NCI-H82 (cell line): Measurements from ENCODE around the gene BAZ1B.
"Not testable (repeated sequence)": the region's sequence is repeated elsewhere in the genome, so short reads cannot be mapped to it uniquely, and the experiment has no call there.

ENCODE experiments used
- DNase-seq: peaks from one replicate; lab custom pipeline; 2025; lab: John Stamatoyannopoulos, UW

BAZ1B gene

DNA sequence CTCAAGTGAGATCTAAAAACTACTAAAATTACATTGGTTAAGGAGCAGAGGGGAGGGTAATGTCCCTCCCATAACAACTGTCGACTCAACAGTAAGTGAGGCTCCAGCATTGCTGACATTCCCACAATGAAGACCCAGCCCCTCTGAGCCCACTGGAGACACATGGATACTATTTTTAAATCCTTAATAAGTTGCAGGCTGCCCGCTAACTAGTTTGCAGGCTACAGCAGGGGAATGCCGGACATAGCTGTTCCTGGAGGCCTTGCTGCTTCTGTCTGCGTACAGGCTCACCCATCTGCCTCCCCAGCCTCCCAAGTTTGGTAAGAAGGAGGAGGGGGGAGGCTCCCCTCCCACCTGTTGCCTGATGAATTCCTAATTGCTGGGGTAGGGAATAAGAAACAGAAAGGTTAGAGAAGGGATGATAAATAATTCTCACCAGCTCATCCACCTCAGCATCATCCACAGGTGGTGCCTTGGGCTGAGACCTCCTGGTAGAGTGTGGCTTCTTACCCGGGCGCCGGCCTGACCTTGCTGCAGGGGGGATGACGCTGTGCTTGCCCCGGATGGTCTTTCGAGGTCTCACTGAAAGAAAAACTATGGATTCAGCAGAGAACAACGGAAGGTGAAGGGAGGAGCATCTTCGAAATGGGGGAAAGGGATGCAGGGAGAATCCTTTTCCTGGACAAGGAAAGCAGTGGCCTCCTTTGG lies 78.4 kb downstream of the BAZ1B start:
- no peak for DNase-seq

DNA sequence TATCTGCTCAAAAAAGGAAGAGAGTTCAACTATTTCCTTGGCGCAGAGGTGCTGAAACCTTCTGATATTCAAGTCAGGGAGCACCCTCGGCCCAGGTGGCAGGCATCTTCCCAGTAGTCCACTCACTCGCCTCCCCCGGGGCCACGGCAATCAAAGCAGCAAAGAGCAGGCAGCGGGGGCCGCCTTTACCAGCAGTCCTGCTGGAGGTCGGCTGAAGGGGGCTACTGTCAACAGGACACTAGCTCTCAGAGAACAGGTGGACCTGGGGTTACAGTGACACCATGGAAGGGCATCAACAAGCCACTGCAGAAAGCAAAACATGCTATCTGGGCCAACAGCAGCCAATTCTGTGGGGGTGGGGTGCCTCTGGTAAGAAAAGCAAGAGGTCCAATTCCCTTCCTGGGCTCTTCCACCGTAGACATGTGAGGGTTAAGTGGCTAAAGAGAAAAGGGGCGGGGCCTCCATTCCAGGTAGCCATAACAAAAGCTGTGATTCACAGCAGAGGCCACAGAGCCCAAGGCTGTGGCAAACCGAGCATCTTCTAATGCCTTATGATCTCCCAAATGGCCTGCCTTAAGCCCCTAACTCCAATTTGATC lies 79.1 kb downstream of the BAZ1B start:
- DNase-seq: no peak

DNA sequence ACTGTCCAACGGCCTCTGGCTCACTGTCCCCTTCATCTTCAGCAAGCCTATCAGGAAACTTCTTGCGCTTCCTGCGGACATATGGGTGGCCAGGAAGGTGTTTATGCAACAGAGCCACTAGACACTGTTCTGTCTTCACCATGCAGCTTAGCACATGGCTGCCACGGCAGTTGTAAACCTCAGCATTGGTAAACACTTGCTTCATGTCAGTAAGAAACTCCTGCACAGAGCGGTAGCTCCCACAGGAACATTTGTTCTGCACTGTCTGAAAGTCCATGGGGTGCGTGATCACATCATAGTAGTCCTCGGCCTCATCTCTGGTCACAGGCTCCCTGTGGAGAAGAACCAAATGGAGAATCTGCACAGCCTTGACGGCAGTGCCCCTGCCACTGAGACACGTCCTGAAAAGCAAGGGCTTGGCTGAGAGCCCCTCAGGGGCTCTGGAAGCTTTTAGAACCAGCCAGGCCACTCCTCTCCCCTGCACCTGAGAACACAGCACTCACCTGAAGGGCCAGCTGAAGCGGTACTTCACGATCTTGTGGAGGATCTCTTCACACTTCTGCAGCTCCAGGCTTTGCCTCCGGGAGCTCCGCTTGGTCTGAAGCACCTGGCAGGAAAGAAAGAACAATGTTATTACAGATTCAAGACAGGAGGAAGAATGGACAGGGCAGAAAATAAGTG lies 79.7 kb downstream of the BAZ1B start:
- DNase-seq: no peak

DNA sequence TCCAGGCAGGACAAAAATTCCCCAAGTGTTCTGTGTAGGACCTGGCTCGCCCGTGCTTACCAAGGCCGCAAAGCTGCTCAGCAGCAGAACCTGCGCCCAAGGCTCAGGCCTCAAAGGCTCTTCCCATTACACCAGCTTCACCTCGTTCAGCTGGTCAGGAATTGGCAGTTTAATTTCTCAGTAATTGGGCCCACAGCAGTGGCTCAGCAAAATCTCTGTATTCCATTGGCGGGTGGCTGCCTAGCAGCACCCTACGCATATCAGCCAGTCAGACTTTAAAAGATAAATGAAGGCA lies 82.7 kb downstream of the BAZ1B start:
- DNase-seq: peak; percentile 39

DNA sequence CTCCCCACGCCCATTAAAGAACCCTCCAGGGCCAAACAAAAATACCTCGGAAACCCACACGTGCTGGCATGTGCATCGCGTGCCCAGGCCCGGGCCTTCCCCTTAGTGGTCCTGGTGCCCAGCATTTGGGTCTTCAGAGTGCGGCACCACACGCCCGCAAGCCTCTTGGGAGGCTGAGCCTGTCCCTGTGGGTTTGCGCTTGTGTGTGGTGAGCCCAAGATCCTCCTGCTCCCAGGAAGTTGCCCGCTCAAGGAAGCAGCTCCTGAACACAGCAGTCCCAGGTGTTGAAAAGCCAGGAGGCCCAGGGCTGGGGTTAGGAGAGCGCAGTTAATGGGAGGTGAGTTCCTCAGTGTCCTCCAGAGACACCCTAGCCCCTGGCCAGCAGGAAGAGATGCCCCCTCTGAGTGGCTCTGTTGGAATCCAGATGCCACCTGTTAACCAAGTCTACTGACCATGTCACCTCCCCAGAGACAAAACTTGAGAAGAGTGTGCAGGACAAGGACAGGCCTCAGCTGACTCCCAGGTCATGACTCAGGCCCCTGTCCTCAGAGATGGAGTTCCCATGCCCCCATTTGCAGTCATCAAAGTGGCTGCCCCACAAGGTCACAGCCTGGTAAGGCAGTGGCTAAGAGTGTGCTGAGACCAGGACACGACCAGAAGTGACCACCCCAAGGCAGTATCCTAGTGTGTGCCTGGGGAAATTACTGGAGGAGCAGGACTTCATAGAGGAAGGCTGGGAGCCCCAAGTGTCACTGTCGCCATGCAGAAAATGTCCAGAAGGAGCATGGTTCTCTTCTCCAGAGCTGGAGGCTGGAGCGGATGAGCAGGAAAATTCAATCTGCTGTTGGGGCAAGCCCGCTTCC lies 83.3 kb downstream of the BAZ1B start:
- DNase-seq: peak; percentile 39

DNA sequence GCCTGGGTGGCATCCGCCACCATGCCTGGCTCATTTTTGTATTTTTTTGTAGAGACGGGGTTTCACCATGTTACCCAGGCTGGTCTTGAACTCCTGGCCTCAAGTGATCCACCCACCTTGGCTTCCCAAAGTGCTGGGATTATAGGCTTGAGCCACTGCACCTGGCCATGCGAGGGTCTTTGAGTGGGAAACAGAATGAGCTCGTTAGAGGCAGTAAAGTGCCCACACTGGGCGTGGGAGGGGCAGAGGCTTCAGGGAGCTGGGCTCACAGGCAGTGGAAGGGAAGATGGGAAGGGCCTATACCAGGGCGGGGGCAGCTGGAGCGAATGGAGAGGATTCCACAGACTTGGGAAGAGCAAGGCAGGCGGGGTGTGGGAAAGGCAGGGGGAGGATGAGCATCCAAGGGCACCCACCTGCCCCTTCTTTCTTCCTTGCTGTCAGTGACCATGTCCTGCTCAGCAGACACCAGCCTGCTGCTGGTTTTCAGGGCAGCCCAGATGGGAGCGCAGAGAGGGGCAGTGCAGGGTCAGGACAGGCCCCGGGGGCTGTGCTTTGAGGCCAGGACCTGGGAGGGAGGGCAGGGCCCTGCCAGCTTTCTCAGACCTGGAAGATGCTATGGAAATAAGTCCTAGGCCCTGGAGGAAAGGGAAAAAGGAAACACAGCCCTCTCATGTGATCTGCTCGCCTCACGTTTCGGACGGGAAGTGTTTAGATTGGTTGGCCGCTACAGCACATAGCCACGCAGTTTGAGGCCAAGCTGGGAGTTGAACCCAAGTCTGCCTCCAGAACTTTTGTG lies 84.3 kb downstream of the BAZ1B start:
- DNase-seq: peak; percentile 59

DNA sequence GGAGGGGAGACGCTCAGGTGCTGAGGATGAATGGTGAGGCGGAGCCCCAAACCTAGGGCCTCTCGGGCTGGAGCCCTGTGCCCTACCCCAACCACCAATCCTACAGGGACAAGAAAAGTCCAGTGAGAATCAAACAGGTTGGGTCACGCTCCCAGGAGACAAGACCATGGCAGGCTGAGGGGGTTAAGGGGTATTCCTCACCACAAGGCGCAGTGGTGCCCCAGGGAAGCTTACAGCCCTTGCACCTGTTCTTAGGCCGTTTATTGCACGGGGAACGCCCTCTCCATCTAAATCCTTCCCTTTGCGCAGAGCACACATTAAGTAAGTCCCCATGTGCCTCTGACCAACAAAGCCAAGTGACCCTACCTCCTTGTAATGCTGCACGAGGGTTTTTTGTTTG lies 85.0 kb downstream of the BAZ1B start:
- peak; percentile 37 for DNase-seq

DNA sequence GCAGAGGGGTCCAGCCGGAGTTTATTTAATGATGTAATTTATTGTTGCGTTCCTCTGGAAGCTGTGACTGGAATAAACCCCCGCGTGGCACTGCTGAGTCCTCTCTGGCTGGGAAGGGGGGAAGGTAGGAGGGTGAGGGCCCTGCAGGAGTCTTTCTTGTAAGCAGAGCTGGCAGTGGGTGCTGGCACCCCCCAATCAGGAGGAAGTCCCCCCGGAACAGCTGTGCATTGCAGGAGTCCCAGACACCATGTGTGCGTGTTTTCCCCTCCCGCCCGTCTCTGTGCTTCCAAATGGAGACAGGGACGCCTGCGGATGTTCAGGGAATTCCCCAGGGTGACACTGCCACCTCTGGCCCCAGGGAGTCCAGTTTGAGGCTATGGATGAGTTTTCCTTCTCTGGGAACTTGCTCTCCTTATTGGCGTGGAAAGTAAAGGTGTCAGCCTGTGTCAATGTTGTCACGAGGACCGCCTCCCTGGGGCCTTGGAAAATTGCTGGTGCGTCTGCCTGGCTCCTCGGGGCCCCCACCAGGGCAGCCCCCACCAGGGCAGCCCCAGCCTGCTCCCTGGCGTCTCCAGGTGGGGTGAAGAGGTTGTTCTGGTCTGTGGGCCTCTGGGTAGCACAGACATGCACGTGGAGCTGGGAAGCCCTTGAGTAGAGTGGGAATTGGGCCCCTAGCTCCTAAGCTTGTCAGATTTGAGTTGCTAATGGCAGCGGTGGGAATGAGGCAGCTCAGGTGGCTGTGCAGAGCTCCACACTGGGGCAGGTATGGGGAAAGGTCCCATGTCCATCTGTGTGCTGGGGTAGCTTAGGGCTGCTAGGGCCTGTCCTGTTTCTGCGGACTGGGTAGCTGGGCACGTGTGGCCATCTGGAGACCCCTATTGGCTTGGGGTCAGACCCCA lies 85.8 kb downstream of the BAZ1B start:
- DNase-seq: peak; percentile 56

DNA sequence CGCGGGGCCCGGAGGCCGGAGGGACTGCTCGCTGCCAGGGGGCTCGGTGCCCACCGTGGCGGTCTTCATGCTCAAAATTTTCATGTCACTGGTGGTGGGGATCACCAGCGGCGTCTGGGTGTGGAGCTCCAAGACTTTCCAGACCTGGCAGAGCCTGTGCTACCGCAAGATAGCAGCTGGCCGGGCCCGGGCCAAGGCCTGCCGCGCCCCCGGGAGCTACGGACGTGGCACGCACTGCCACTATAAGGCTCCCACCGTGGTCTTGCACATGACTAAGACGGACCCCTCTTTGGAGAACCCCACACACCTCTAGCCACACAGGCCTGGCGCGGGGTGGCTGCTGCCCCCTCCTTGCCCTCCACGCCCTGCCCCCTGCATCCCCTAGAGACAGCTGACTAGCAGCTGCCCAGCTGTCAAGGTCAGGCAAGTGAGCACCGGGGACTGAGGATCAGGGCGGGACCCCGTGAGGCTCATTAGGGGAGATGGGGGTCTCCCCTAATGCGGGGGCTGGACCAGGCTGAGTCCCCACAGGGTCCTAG lies 86.6 kb downstream of the BAZ1B start:
- DNase-seq: no peak

DNA sequence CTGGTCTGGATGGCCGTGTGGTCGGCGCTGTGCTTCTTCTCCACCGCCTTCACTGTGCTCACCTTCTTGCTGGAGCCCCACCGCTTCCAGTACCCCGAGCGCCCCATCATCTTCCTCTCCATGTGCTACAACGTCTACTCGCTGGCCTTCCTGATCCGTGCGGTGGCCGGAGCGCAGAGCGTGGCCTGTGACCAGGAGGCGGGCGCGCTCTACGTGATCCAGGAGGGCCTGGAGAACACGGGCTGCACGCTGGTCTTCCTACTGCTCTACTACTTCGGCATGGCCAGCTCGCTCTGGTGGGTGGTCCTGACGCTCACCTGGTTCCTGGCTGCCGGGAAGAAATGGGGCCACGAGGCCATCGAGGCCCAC lies 87.4 kb downstream of the BAZ1B start:
- no peak for DNase-seq

DNA sequence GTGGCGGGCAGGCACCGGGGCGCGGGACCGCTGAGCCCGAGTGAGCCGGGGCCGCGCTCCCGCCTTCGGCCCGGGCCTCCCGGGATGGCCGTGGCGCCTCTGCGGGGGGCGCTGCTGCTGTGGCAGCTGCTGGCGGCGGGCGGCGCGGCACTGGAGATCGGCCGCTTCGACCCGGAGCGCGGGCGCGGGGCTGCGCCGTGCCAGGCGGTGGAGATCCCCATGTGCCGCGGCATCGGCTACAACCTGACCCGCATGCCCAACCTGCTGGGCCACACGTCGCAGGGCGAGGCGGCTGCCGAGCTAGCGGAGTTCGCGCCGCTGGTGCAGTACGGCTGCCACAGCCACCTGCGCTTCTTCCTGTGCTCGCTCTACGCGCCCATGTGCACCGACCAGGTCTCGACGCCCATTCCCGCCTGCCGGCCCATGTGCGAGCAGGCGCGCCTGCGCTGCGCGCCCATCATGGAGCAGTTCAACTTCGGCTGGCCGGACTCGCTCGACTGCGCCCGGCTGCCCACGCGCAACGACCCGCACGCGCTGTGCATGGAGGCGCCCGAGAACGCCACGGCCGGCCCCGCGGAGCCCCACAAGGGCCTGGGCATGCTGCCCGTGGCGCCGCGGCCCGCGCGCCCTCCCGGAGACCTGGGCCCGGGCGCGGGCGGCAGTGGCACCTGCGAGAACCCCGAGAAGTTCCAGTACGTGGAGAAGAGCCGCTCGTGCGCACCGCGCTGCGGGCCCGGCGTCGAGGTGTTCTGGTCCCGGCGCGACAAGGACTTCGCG lies 88.0 kb downstream of the BAZ1B start:
- DNase-seq: peak; percentile 63

DNA sequence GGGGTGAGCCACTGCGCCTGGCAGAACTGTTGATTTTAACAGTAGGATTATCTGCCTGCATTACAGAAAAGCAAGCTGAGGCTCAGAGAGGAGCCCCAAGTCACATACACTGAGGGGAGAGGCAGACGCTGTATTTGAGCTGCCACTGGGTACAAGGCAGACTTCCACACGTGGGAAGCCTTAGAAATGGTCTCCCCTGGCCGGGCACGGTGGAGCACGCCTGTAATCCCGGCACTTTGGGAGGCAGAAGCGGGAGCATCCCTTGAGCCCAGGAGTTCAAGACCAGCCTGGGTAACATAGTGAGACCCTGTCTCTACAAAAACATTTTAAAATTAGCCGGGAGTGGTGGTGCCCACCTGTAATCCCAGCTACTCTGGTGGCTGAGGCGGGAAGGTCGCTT lies 89.4 kb downstream of the BAZ1B start:
- no peak for DNase-seq

DNA sequence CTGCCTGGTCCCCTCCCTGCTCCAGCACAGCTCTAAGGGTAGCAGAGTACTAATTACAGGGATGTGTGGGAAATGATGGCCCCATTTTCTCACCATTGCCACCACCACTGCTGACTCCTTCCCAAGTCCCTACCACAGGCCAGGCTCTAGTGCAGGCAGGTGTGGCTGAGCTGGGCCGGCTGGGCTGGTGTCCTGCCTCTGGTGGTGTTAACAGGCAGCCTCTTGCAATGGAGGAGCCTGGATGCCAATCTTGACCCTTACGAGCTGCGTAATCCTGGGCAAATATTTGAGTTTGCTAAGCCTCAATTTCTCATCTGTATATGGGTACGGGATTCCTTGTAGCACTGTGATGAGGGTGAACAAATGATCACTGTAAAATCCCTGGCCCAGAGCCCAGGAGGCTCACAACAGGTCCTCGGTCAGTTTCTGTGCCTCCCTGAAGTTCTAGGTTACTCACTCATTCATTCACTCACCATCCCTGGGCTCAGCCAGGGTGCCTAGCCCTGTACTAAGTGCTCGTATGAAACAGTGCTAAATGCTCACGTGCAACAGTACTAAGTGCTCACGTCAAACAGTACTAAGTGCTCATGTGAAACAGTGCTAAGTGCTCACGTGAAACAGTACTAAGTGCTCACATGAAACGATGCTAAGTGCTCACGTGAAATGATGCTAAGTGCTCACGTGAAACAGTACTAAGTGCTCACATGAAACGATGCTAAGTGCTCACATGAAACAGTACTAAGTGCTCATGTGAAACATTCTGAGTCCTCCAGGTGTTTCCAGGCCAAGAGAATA lies 90.9 kb downstream of the BAZ1B start:
- no peak for DNase-seq

DNA sequence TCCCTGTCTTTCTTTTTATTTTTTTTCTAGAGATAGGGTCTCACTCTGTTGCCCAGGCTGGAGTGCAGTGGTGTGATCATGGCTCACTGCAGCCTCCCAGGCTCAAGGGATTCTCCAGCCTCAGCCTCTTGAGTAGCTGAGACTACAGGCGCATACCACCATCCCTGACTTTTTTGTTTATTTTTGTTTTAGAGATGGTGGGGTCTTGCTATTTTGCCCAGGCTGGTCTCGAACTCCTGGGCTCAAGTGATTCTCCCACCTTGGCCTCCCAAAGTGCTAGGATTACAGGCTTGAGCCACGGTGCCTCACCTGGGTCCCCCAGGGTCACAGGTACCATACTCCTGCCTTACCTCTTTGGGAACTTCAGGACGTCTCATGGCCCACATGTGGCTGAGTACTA lies 91.6 kb downstream of the BAZ1B start:
- DNase-seq: not testable (repeated sequence)

DNA sequence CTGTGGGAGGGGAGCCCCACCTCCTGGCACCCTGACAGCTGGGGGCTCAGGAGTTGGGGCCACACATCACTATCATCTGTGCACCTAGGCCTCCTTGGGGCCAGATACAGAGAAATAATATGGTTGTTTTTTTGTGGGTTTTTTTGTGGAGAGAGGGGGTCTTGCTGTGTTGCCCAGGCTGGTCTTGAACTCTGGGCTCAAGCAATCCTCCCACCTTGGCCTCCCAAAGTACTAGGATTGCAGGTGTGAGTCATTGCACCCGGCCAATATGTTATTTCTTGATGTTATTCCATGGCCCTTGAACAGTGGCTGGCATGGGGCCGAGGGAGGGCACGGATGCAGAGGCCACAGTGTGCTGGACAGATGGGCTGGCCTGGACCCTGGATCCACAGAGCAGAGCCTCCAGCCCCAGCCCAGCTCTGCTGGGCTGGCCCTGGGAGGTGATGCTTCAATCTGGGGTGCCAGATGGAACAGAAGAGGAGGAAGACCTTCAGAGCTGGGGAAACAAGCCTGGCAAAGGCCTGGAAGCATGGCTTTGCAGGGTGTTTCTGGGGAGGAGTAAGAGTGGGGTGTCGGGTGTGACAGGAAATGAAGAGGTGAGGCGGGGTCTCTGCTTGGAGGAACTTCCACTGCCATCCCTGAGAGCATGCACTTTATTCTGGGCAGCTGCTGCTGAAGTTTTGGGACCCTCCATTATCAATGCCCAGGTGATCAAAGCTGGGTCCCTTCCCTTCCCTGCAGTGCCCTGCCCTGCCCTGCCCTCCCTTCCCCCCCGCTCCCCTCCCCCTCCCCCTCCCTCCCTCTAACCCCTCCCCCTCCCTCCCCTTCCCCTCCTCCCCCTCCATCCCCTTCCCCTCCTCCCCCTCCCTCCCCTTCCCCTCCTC lies 92.2 kb downstream of the BAZ1B start:
- no peak for DNase-seq

DNA sequence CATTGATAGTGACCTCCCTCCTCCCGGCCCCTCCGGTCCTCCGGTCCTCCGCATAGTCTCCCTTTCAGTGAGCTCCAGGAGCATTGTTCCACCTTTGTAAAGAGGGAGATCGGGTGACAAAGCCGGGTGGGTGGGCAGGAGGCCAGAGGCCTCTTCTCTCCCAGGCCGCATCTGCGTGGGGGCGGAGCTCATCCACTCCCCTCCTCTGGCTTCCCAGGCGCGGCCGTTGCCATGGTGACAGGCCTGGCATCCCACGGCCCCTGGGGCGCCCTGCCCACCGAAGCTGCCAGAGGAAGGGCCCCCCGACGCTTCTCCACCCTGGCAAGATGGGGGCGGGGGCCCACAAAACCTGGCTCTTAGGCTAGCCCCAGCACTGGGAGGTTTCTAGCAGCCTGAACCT lies 92.9 kb downstream of the BAZ1B start:
- DNase-seq: peak; percentile 76

DNA sequence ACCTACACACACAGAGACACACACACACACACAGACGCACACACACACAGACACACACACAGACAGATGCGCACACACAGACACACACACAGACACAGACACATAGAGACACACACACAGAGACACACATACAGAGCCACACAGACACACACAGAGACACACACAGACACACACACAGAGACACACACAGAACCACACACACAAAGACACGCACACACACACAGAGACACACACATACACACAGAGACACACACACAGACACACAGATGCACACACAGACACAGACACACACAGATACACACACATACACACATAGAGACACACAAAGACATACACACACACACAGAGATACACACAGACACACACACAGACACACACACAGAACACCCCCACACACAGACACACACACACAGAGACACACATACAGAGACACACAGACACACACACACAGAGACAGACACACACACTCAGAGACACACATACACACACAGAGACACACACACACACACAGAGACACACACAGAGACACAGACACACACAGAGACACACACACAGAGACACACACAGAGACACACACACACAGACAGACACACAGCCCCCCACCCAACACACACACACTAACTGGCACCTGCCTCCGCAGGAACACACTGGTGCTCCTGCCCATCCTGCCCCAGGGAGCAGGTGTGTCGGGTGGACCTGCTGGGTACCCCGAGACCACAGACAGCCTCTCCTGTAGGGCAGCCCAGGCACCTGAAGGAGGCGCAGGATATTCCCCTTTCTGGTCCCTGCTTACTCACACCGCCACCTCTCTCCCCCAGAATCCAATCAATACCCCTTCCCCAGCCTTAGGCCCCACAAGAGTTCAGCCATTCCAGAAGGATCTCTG lies 93.9 kb downstream of the BAZ1B start:
- DNase-seq: no peak
